Stimulated activated CD8-positive, alpha-beta memory T cell treated with anti-CD3 and anti-CD28 coated beads, Interleukin-12 subunit alpha, Interleukin-12 subunit beta, amount 100 ng/mL, for 24 hours (primary cell): ENCODE results near the gene ARMH4.

Experiments used
- DNase-seq: peaks from one replicate; pipeline ENCODE4 v3.0.0-alpha.2; 2020; ENCODE audit errors: extremely low read depth

ARMH4 gene

DNA sequence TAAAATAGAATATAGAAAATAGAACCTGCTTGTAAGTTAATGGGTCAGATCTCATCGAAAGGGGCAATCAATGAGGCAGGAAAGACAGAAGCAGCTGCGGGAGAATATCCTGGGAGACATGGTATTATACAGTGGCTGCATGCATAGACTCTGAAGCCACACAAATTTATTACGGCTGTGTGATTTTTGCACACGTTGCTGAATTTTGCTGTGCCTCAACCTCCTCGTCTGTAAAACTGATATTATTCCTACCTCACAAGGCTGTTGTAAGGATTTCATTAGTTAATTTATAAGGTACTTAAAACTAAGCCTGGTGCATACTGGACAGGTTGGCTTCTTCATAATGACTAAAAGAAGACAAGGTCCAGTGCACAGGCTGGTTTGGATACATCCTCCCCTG lies 52.3 kb downstream of the ARMH4 start:
- DNase-seq, result no peak

GRCh38 chr14:58098507-58098906 lies 53.5 kb downstream of the ARMH4 start:
- no peak for DNase-seq

DNA sequence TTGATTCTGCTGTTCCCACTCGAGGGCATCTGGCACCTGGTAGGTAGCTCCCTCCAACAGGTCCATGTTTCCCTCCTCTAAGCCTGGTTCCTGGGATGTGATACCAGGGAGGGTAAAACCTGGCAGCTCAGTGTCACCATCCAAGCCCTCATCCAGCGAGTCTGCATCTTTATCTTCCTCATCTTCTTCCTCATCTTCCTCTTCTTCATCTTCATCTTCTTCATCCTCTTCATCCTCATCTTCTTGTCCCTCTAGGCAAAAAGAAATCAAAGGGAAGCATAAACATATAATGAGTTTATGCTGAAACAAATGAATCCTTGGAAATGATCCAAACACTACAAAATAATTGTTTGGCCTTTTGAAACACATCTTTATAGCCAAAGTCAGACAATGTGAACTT lies 55.3 kb downstream of the ARMH4 start:
- no peak for DNase-seq

GRCh38 chr14:58091883-58092630 lies 60.0 kb downstream of the ARMH4 start:
- no peak for DNase-seq

DNA sequence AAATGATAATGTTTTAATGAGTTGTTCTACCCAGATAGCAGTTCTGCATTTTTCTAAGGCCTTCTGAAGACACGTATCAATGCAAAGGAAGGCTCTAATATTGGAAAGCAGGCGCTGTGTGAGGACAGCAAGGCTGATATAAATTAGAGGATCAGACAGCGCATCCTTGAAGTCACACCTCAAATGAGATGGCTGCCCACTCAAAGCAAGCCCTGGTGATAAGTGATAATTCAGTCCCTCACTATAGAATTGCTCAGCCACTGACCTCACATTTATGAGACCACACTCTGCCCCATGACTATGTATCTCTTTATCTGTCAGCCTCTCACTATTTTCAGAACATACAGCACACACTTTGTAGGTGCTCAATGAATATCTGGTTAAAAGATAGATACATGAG lies 62.4 kb downstream of the ARMH4 start:
- DNase-seq, result no peak

- no peak for DNase-seq
These were observed 63.1 kb downstream of the ARMH4 start for GRCh38 chr14:58088961-58089360.

GRCh38 chr14:58085877-58086276 lies 66.1 kb downstream of the ARMH4 start:
- DNase-seq, result no peak

GRCh38 chr14:58082491-58083098 lies 69.4 kb downstream of the ARMH4 start:
- DNase-seq, result no peak

GRCh38 chr14:58082011-58082410 lies 70.0 kb downstream of the ARMH4 start:
- no peak for DNase-seq

DNA sequence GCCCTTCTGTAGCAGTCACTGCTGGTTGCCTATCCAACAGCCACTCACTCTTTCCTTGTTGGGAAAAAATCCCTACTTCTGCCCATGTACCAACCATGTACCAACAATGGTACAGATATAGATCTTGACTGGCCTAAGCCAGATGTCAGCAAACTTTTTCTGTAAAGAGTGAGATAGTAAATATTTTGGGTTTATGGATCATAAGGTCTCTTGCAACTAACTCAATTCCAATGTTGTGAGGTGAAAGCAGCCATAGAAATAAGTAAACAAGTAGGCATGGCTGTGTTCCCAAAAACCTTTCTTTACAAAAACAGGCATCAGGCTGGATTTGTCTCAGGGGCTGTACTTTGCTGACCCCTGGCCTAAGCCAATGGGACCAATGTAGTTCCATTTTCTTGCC lies 73.5 kb downstream of the ARMH4 start:
- no peak for DNase-seq

GRCh38 chr14:58078068-58078467 lies 73.9 kb downstream of the ARMH4 start:
- no peak for DNase-seq

- DNase-seq, result no peak
These were observed 74.4 kb downstream of the ARMH4 start for GRCh38 chr14:58077621-58078020.

- DNase-seq, result no peak
These were observed 78.5 kb downstream of the ARMH4 start for GRCh38 chr14:58073516-58073915.

GRCh38 chr14:58072288-58073071 lies 79.5 kb downstream of the ARMH4 start:
- DNase-seq, result no peak

- DNase-seq, result no peak
These were observed 80.7 kb downstream of the ARMH4 start for GRCh38 chr14:58071341-58071740.

GRCh38 chr14:58068306-58068705 lies 83.7 kb downstream of the ARMH4 start:
- DNase-seq, result no peak

DNA sequence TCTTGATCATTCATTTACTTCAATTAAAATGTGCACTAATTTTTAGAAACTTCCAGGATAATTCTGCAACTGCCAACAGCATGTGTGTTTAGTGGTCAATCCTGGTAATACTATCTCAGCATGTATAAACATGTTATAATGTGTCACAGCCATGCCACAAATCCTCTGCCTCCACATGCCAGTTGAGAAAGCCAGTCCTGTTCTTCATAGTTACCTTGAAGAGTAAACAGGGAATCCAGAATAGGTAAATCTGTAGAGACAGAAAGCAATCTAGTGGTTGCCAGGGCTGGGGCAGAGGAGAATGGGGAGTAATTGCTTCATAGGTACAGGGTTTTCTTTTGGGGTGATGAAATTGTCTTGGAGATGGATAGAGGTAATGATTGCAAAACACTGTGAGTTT lies 85.9 kb downstream of the ARMH4 start:
- DNase-seq, result no peak

DNA sequence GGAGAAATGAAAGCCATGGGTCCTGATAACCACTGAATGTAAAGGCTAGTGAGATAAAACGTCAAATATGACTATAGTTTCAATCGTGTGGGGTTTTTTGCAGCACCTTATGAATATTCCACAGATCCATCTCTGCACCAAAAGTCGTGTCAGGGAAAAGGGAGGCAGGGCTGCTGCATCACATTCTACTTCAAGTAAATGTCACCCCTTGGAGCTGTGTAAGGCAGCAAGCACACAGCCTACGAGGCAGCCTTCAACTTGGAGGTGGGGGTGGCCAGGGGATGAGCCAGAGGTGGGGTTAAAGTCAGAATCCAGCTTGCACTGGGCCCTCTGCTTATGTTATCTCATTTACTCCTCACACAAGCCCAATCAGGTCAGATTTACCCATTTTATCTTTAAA lies 90.4 kb downstream of the ARMH4 start:
- DNase-seq, result no peak

DNA sequence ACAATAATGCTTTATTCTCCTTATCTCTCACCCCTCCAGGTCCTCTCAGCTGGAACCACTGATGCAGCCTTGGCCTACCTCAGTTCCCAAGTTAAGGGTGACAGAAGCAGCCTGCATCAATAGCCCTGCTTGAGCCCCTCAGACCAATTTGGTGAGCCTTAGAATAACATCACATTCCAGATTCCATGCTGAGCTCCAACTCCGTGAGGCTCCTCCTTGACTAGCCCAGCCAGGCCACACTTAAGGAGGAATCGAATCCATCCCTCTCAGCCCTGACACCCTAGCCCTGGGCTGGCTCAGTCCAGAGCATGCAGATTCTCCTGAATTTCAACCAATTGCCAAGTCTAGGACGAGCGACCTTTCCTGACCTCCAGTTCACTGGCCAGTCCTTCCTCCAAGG lies 91.1 kb downstream of the ARMH4 start:
- no peak for DNase-seq

DNA sequence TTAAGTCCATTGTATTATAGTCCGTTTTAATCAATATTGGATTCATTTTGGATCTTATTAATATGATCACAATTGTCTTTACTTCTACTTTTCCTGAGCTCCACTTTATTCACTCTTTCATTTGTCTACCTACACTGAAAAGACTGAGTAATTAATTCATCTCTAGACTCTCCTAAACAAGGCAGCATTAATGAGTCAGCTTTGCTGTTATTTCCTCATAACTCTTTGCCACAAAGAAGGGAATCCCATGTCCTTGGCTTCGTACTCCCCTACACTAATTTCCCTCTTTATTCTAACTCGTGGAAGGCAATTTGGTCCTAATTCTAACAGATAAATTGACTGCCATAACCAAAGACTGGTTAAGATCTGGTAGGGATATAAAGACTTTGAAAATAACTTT lies 91.9 kb downstream of the ARMH4 start:
- no peak for DNase-seq

DNA sequence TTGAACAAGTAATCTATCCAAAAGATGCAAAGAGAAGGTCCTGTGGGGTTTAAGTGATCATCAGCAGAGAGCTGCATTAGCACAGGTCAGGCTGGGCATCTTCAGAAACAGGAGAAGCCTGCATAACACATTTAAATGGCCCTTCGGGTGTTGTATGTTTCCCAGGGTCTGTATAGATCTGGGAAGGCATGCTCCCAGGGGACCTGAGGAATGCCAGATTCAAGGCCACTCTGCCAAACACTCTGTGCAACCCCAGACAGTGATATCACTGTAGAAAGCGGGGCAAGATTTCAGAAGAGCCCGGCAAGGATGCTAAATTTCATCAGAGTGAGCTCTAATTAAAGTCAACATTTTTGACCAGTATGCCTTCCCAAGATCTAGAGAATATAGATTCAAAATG lies 92.9 kb downstream of the ARMH4 start:
- no peak for DNase-seq

DNA sequence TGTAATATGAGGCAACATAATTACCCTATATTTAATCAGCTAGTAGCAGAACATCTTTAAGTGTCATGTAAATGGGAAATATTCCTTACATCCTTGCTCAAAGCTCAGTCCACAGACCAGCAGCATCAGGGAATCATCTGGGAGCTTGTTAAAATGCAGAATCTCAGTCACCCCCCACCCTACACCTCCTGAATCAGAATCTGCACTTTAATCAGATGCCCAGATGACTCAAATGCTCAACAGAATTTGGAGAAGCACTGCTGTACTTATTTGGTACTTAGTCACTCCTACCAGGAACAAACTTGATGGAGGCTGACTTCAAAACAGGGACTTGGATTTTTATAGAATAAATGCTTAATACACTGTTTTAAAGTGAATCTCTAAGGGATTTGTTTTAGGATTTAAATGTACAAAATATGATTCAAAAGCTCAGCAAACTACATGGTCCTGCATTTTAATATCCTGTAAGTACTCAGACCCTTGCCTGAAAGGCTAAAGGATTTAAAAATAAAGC lies 96.5 kb downstream of the ARMH4 start:
- DNase-seq, result no peak

- no peak for DNase-seq
These were observed 97.9 kb downstream of the ARMH4 start for GRCh38 chr14:58054100-58054499.
